ENCODE data around the gene CAMK2N2. TPM values are rescaled to one million over a fixed set of nuclear protein-coding genes. Genes with fewer than 3 reads are reported as not detected.

The CAMK2N2 gene
- total RNA-seq, 1 experiment from 2014 or later = 2.2 TPM

GRCh38 chr3:184218814-184219213 is 42.5 kb downstream of the CAMK2N2 start:
- ChIA-PET POLR2A (ENCODE audit: unreplicated experiment) (no interaction called here), CTCF (no interaction called here)
- DNase-seq = no peak
- Histone ChIP-seq H3K79me2 (ENCODE audit: low read depth) (no peaks in the 10 kb centered on the region), H3K4me2 (no peak overlapping the region), H3K36me3 (ENCODE audit: low read depth) (no peaks in the 10 kb centered on the region), H2AFZ (no peak overlapping the region), H3K27me3 (ENCODE audit: insufficient read depth, low read depth) (0 out of 2 replicates have a peak, but pooled peaks cover 4% of the 10 kb centered on the region), H3K9me2 (ENCODE audit: insufficient read depth) (no peaks in the 10 kb centered on the region), H3F3A (ENCODE audit: insufficient read depth, low read depth) (no peaks in the 10 kb centered on the region), H3K4me1 (replicated peaks; ENCODE audit: insufficient read depth) (no peaks in the 10 kb centered on the region), H4K20me1 (ENCODE audit: insufficient read depth) (no peaks in the 10 kb centered on the region), H3K9me3 (ENCODE audit: insufficient read depth, low read depth) (no peaks in the 10 kb centered on the region), H3K27ac (no peak overlapping the region), H3K4me3 (no peak overlapping the region)
- BruUV-seq (replicated peaks) = no TSS peak
- no peak for TF ChIP-seq EZH2 (IDR thresholded peaks at IDR 0.05; ENCODE audit: low read depth)
- TF ChIP-seq CTCF (conservative IDR thresholded peaks at IDR 0.05) = no peak
- intact Hi-C loops (cut with micrococcal nuclease; ENCODE audit: unreplicated experiment) = no loop called here

DNA sequence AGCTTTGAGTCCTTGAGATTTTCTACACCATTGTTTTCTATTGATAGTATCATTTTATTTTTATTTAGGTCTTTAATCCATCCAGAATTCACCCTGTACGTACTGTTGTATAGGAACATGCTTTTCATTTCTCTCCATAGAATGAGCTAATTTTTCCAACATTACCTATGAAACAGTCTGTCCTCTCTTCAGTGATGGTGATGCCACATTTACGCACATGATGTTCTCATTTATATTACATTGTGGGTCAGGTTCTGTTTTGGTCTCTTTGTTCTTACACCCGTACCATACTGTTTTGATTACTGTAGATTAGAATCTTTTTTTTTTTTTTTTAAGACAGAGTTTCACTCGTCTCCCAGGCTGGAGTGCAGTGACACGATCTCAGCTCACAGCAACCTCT is 49.6 kb downstream of the CAMK2N2 start:
- intact Hi-C loops (cut with micrococcal nuclease; ENCODE audit: unreplicated experiment) = no loop called here
- ChIA-PET POLR2A (ENCODE audit: unreplicated experiment) (no interaction called here), CTCF (no interaction called here)
- Histone ChIP-seq H4K20me1 (ENCODE audit: insufficient read depth) (no peaks in the 10 kb centered on the region), H3K4me3 (no peak overlapping the region), H3K4me1 (replicated peaks; ENCODE audit: insufficient read depth) (no peaks in the 10 kb centered on the region), H2AFZ (no peak overlapping the region), H3K79me2 (ENCODE audit: low read depth) (no peaks in the 10 kb centered on the region), H3K9me2 (ENCODE audit: insufficient read depth) (no peaks in the 10 kb centered on the region), H3K36me3 (ENCODE audit: low read depth) (no peaks in the 10 kb centered on the region), H3K27ac (no peak overlapping the region), H3K9me3 (ENCODE audit: insufficient read depth, low read depth) (no peaks in the 10 kb centered on the region), H3F3A (ENCODE audit: insufficient read depth, low read depth) (no peaks in the 10 kb centered on the region), H3K4me2 (no peak overlapping the region), H3K27me3 (ENCODE audit: insufficient read depth, low read depth) (peaks cover 14% of the 10 kb centered on the region)
- DNase-seq = no peak
- BruUV-seq (replicated peaks) = no TSS peak
- no peak for TF ChIP-seq EZH2 (IDR thresholded peaks at IDR 0.05; ENCODE audit: low read depth)

- Histone ChIP-seq H3K4me1 (replicated peaks; ENCODE audit: insufficient read depth) (no peaks in the 10 kb centered on the region), H3K9me3 (ENCODE audit: insufficient read depth, low read depth) (no peaks in the 10 kb centered on the region), H3K9me2 (ENCODE audit: insufficient read depth) (no peaks in the 10 kb centered on the region), H3K79me2 (ENCODE audit: low read depth) (no peaks in the 10 kb centered on the region), H3K27ac (no peak overlapping the region), H3K4me3 (no peak overlapping the region), H3K4me2 (no peak overlapping the region), H4K20me1 (ENCODE audit: insufficient read depth) (no peaks in the 10 kb centered on the region), H3K36me3 (ENCODE audit: low read depth) (no peaks in the 10 kb centered on the region), H3F3A (ENCODE audit: insufficient read depth, low read depth) (no peaks in the 10 kb centered on the region), H2AFZ (no peak overlapping the region), H3K27me3 (ENCODE audit: insufficient read depth, low read depth) (peaks cover 18% of the 10 kb centered on the region)
- intact Hi-C loops (cut with micrococcal nuclease; ENCODE audit: unreplicated experiment) = no loop called here
- POLR2A ChIA-PET (ENCODE audit: unreplicated experiment) = interaction anchor here (0.6 kb wide), 1 partner anchor 27 kb away, joined by 3 read pairs; no protein-coding TSS in a partner anchor
- CTCF ChIA-PET = no interaction called here
- no peak for DNase-seq
- TF ChIP-seq EZH2 (IDR thresholded peaks at IDR 0.05; ENCODE audit: low read depth) (no peak), CTCF (conservative IDR thresholded peaks at IDR 0.05) (no peak)
- BruUV-seq (replicated peaks) = no TSS peak
These were observed 50.1 kb downstream of the CAMK2N2 start for GRCh38 chr3:184211297-184211696.

Small RNA genes lying within 50 kb of the gene (microRNA-seq; reads per million reads assigned to microRNA genes)
- gene MIR1224 (ENCODE audit: borderline number of aligned reads, borderline replicate concordance) = 4.0 reads per million

Other genes with a start within 250 kb of the CAMK2N2 start
- gene ABCC5, start 243.7 kb downstream of the CAMK2N2 start, total RNA-seq (2021) = 133 and 151 TPM in 2 replicates
- gene HTR3D, start 229.8 kb downstream of the CAMK2N2 start, total RNA-seq (2021) = not detected in 2 replicates
- gene HTR3C, start 208.5 kb downstream of the CAMK2N2 start, total RNA-seq (2021) = not detected in 2 replicates
- not detected in 2 replicates for gene HTR3E, start 164.5 kb downstream of the CAMK2N2 start, total RNA-seq (2021)
- 45.7 and 54.1 TPM in 2 replicates for gene EIF2B5, start 126.2 kb downstream of the CAMK2N2 start, total RNA-seq (2021)
- gene DVL3, start 106.2 kb downstream of the CAMK2N2 start, total RNA-seq (2021) = 101 and 108 TPM in 2 replicates
- gene AP2M1, start 86.7 kb downstream of the CAMK2N2 start, total RNA-seq (2021) = 586 and 606 TPM in 2 replicates
- 98.8 and 137 TPM in 2 replicates for gene ABCF3, start 75.4 kb downstream of the CAMK2N2 start, total RNA-seq (2021)
- gene VWA5B2, start 32.0 kb downstream of the CAMK2N2 start, total RNA-seq (2021) = 0.53 and 0.76 TPM in 2 replicates
- 81.1 and 95.1 TPM in 2 replicates for gene ALG3, start 12.6 kb downstream of the CAMK2N2 start, total RNA-seq (2021)
- 11.7 and 12.1 TPM in 2 replicates for gene EEF1AKMT4, start 11.9 kb downstream of the CAMK2N2 start, total RNA-seq (2021)
- not detected in 2 replicates for gene ECE2, start 14.5 kb upstream of the CAMK2N2 start, total RNA-seq (2021)
- 521 and 788 TPM in 2 replicates for gene PSMD2, start 37.7 kb upstream of the CAMK2N2 start, total RNA-seq (2021)
- 657 and 721 TPM in 2 replicates for gene EIF4G1, start 53.1 kb upstream of the CAMK2N2 start, total RNA-seq (2021)
- 25.5 and 28.2 TPM in 2 replicates for gene FAM131A, start 76.0 kb upstream of the CAMK2N2 start, total RNA-seq (2021)
- 27.1 and 33.0 TPM in 2 replicates for gene CLCN2, start 100.1 kb upstream of the CAMK2N2 start, total RNA-seq (2021)
- gene POLR2H, start 100.2 kb upstream of the CAMK2N2 start, total RNA-seq (2021) = 153 and 167 TPM in 2 replicates
- not detected in 2 replicates for gene THPO, start 116.7 kb upstream of the CAMK2N2 start, total RNA-seq (2021)
- gene CHRD, start 118.5 kb upstream of the CAMK2N2 start, total RNA-seq (2021) = not detected in 2 replicates